ENCODE measurements around the gene NEDD8.

NEDD8 gene

GRCh38 chr14:24262821-24263733, 30.9 kb upstream of the NEDD8 start, which contains the start of gene TGM1:
TSS of gene TGM1 (minus strand) at chr14:24263177. CDS start at chr14:24262352, 825 bp downstream.
- no peak for DNase-seq

- DNase-seq, result no peak
These were observed 29.8 kb upstream of the NEDD8 start for GRCh38 chr14:24261969-24262327.

GRCh38 chr14:24261256-24261968, 29.2 kb upstream of the NEDD8 start:
- no peak for DNase-seq

GRCh38 chr14:24260780-24261157, 28.6 kb upstream of the NEDD8 start:
- DNase-seq, result no peak

GRCh38 chr14:24260026-24260779, 28.0 kb upstream of the NEDD8 start:
- DNase-seq, result no peak

- DNase-seq, result peak; percentile 67
These were observed 27.3 kb upstream of the NEDD8 start for GRCh38 chr14:24259282-24260025.

- no peak for DNase-seq
These were observed 26.5 kb upstream of the NEDD8 start for GRCh38 chr14:24258548-24259265.

GRCh38 chr14:24258119-24258518, 26.0 kb upstream of the NEDD8 start:
- no peak for DNase-seq

- DNase-seq, result no peak
These were observed 24.8 kb upstream of the NEDD8 start for GRCh38 chr14:24256960-24257359.

GRCh38 chr14:24255931-24256711, 24.0 kb upstream of the NEDD8 start:
- no peak for DNase-seq

GRCh38 chr14:24255438-24255837, 23.3 kb upstream of the NEDD8 start:
- no peak for DNase-seq

- DNase-seq, result no peak
These were observed 22.6 kb upstream of the NEDD8 start for GRCh38 chr14:24254630-24255392.

- DNase-seq, result no peak
These were observed 21.8 kb upstream of the NEDD8 start for GRCh38 chr14:24253936-24254335.

- DNase-seq, result no peak
These were observed 20.3 kb upstream of the NEDD8 start for GRCh38 chr14:24252289-24253124.

GRCh38 chr14:24251880-24252288, 19.7 kb upstream of the NEDD8 start:
- peak; percentile 21 for DNase-seq

- peak; percentile 33 for DNase-seq
These were observed 18.2 kb upstream of the NEDD8 start for GRCh38 chr14:24250354-24250753.

- peak; percentile 23 for DNase-seq
These were observed 17.3 kb upstream of the NEDD8 start for GRCh38 chr14:24249230-24250021.

GRCh38 chr14:24247422-24247821, 15.3 kb upstream of the NEDD8 start:
- DNase-seq, result no peak
